ENCODE measurements around the gene COG8. TPM values are rescaled to one million over a fixed set of nuclear protein-coding genes. Genes with fewer than 3 reads are reported as not detected.
A peak's percentile ranks its signal among the peaks of the same experiment; 100 is the strongest.

The COG8 gene
- total and polyA plus RNA-seq, 9 of the 15 experiments (the other 6 are each of a cell fraction or from before 2014, with no cell fraction given), result 3.7 to 42.6 (median 30.1) TPM

- TF ChIP-seq CTCFL (IDR thresholded peaks at IDR 0.05; ENCODE audit: borderline replicate concordance, insufficient read depth, low read depth, low read length, poor library complexity, severe bottlenecking) (no peak), NFE2L1 (tag; IDR thresholded peaks at IDR 0.05; ENCODE audit: borderline replicate concordance, low read depth) (no peak), YY1 (IDR thresholded peaks at IDR 0.05; ENCODE audit: borderline replicate concordance in 1 of 3, control insufficient read depth in 1 of 3, extremely low read depth in 1 of 3, insufficient read depth in 3 of 3, insufficient read length in 1 of 3, insufficient replicate concordance in 2 of 3, low read depth in 1 of 3, low read length in 2 of 3) (peak; percentile 47 to 92 (median 89)), RBBP5 (IDR thresholded peaks at IDR 0.05; ENCODE audit: borderline replicate concordance, insufficient read depth, low read length, poor library complexity, severe bottlenecking) (peak; percentile 94), ZBTB2 (IDR thresholded peaks at IDR 0.05) (no peak), MEIS2 (IDR thresholded peaks at IDR 0.05; ENCODE audit: partially characterized antibody) (peak; percentile 6), RERE (CRISPR knock-in tag; IDR thresholded peaks at IDR 0.05; ENCODE audit: borderline replicate concordance) (no peak), KDM2B (CRISPR knock-in tag; IDR thresholded peaks at IDR 0.05) (no peak), CBFA2T3 (IDR thresholded peaks at IDR 0.05) (no peak), RUNX1 (IDR thresholded peaks at IDR 0.05; ENCODE audit: low read depth) (no peak), TBP (optimal IDR thresholded peaks at IDR 0.05; ENCODE audit: low read depth, low read length) (peak; percentile 55), SMAD2 (IDR thresholded peaks at IDR 0.05; ENCODE audit: low read depth, low read length) (no peak), KLF10 (CRISPR knock-in tag; IDR thresholded peaks at IDR 0.05) (no peak), ERF (CRISPR knock-in tag; IDR thresholded peaks at IDR 0.05) (peak; percentile 96)
- TF ChIP-seq, protein P1, sequence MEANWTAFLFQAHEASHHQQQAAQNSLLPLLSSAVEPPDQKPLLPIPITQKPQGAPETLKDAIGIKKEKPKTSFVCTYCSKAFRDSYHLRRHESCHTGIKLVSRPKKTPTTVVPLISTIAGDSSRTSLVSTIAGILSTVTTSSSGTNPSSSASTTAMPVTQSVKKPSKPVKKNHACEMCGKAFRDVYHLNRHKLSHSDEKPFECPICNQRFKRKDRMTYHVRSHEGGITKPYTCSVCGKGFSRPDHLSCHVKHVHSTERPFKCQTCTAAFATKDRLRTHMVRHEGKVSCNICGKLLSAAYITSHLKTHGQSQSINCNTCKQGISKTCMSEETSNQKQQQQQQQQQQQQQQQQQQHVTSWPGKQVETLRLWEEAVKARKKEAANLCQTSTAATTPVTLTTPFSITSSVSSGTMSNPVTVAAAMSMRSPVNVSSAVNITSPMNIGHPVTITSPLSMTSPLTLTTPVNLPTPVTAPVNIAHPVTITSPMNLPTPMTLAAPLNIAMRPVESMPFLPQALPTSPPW (CRISPR knock-in tag; IDR thresholded peaks at IDR 0.05), result peak; percentile 41; the same call in 1 of the 2 replicates
These were observed 8.9 kb downstream of the COG8 start, which contains the start of gene PDF (continued) for GRCh38 chr16:69330286-69331109.

Measured in K562 (cell line).